ENCODE results near the gene MNAT1.

MNAT1 gene

GRCh38 chr14:60945984-60946383, 211.4 kb downstream of the MNAT1 start:
- Mint-ChIP-seq H3K4me3 (no peak overlapping the region), H3K27ac (peak overlapping the region; percentile 5), H3K27me3 (ENCODE audit: low read depth, poor library complexity) (no peaks in the 10 kb centered on the region), H3K9me3 (no peaks in the 10 kb centered on the region), H3K4me1 (peaks cover 20% of the 10 kb centered on the region), H3K36me3 (ENCODE audit: low read depth) (peaks cover 23% of the 10 kb centered on the region)
- no peak for TF ChIP-seq CTCF (IDR thresholded peaks at IDR 0.05)
- DNase-seq = no peak

GRCh38 chr14:60946773-60947172, 212.2 kb downstream of the MNAT1 start:
- Mint-ChIP-seq H3K9me3 (no peaks in the 10 kb centered on the region), H3K27me3 (ENCODE audit: low read depth, poor library complexity) (no peaks in the 10 kb centered on the region), H3K27ac (no peak overlapping the region), H3K4me3 (no peak overlapping the region), H3K36me3 (ENCODE audit: low read depth) (peaks cover 17% of the 10 kb centered on the region), H3K4me1 (peaks cover 20% of the 10 kb centered on the region)
- no peak for DNase-seq
- no peak for TF ChIP-seq CTCF (IDR thresholded peaks at IDR 0.05)

GRCh38 chr14:60951776-60952435, 217.3 kb downstream of the MNAT1 start:
- no peak for TF ChIP-seq CTCF (IDR thresholded peaks at IDR 0.05)
- peaks cover 6% of the 10 kb centered on the region for H3K4me1 Mint-ChIP-seq
- no peak for DNase-seq
- H3K27me3 Mint-ChIP-seq (ENCODE audit: low read depth, poor library complexity) = no peaks in the 10 kb centered on the region
- no peak overlapping the region for H3K4me3 Mint-ChIP-seq
- no peak overlapping the region for H3K27ac Mint-ChIP-seq
- H3K9me3 Mint-ChIP-seq = peaks cover 19% of the 10 kb centered on the region
- H3K36me3 Mint-ChIP-seq (ENCODE audit: low read depth) = peaks cover 21% of the 10 kb centered on the region

- Mint-ChIP-seq H3K27ac (no peak overlapping the region), H3K4me3 (no peak overlapping the region), H3K27me3 (ENCODE audit: low read depth, poor library complexity) (no peaks in the 10 kb centered on the region), H3K36me3 (ENCODE audit: low read depth) (peaks cover 57% of the 10 kb centered on the region), H3K4me1 (no peaks in the 10 kb centered on the region), H3K9me3 (peaks cover 59% of the 10 kb centered on the region)
- no peak for DNase-seq
- TF ChIP-seq CTCF (IDR thresholded peaks at IDR 0.05) = no peak
These were observed 221.6 kb downstream of the MNAT1 start for GRCh38 chr14:60956202-60956601.

- Mint-ChIP-seq H3K36me3 (ENCODE audit: low read depth) (peaks cover 61% of the 10 kb centered on the region), H3K4me1 (no peaks in the 10 kb centered on the region), H3K4me3 (no peak overlapping the region), H3K27ac (no peak overlapping the region), H3K9me3 (peaks cover 62% of the 10 kb centered on the region), H3K27me3 (ENCODE audit: low read depth, poor library complexity) (no peaks in the 10 kb centered on the region)
- DNase-seq = no peak
- no peak for TF ChIP-seq CTCF (IDR thresholded peaks at IDR 0.05)
These were observed 222.1 kb downstream of the MNAT1 start for GRCh38 chr14:60956632-60957031.

GRCh38 chr14:60958146-60958545, 223.6 kb downstream of the MNAT1 start:
- H3K9me3 Mint-ChIP-seq = peaks cover 62% of the 10 kb centered on the region
- no peaks in the 10 kb centered on the region for H3K27me3 Mint-ChIP-seq (ENCODE audit: low read depth, poor library complexity)
- no peak overlapping the region for H3K4me3 Mint-ChIP-seq
- no peak for TF ChIP-seq CTCF (IDR thresholded peaks at IDR 0.05)
- H3K36me3 Mint-ChIP-seq (ENCODE audit: low read depth) = peaks cover 61% of the 10 kb centered on the region
- H3K27ac Mint-ChIP-seq = no peak overlapping the region
- peaks cover under 1% of the 10 kb centered on the region for H3K4me1 Mint-ChIP-seq
- no peak for DNase-seq
